IMR-90 (cell line): ENCODE measurements around the gene DBX1. TPM values are rescaled to one million over a fixed set of nuclear protein-coding genes. Genes with fewer than 3 reads are reported as not detected.
"Not testable (repeated sequence)": the region's sequence is repeated elsewhere in the genome, so short reads cannot be mapped to it uniquely, and the experiment has no call there.

ENCODE experiments used
- ATAC-seq: fragments of 200-7000 bp; cut with Tn5 transposase; 2 replicates; pipeline ENCODE4 v1.9.1; 2020; ENCODE audit warnings: low read depth, mild to moderate bottlenecking, moderate library complexity
- BruUV-seq: library from RNA; stranded (reverse); fragments of 400-500 nt; replicated peaks from 2 replicates; lab custom pipeline; 2021; lab: Mats Ljungman, UMichigan
- CTCF ChIA-PET: fragments of 300-600 bp; formaldehyde crosslinking; extraction: SDS; loops from one replicate; lab custom pipeline; 2021; ENCODE audit warnings: antibody characterized with exemption; lab: Yijun Ruan, JAX
- POLR2A ChIA-PET: fragments of 300-600 bp; sonication (Branson Sonifier 250); formaldehyde crosslinking; loops from one replicate; lab custom pipeline; 2022; ENCODE audit warnings: antibody characterized with exemption; ENCODE audit not compliant: unreplicated experiment; lab: Charles Lee
- DNase-seq: peaks from one replicate; pipeline ENCODE4 v3.0.0; 2013
- H2AFZ ChIP-seq: replicated peaks from 2 replicates; pipeline ENCODE3; 2013; ENCODE audit warnings: low read length, mild to moderate bottlenecking; ENCODE audit not compliant: poor library complexity
- H2AK5ac ChIP-seq: 2 replicates; pipeline ENCODE4 v1.6.1; 2013; ENCODE audit warnings: low read depth, low read length, inconsistent platforms
- H2AK9ac ChIP-seq: replicated peaks from 2 replicates; pipeline ENCODE3; 2013; ENCODE audit warnings: mild to moderate bottlenecking, low read depth, low read length, moderate library complexity; ENCODE audit not compliant: poor library complexity
- H2BK120ac ChIP-seq: 2 replicates; pipeline ENCODE4 v1.6.1; 2013; ENCODE audit warnings: low read depth, low read length, inconsistent platforms
- H2BK15ac ChIP-seq: 3 replicates; pipeline ENCODE4 v1.6.1; 2013; ENCODE audit warnings: low read depth, low read length, inconsistent platforms
- H2BK20ac ChIP-seq: 2 replicates; pipeline ENCODE4 v1.6.1; 2013; ENCODE audit warnings: low read depth, mild to moderate bottlenecking, inconsistent platforms, low read length, moderate library complexity
- H2BK5ac ChIP-seq: 2 replicates; pipeline ENCODE4 v1.6.1; 2013; ENCODE audit warnings: mild to moderate bottlenecking, low read depth, low read length, inconsistent platforms; ENCODE audit not compliant: poor library complexity, severe bottlenecking
- H3K14ac ChIP-seq: replicated peaks from 2 replicates; pipeline ENCODE4 v1.6.1; 2013; ENCODE audit warnings: low read depth, low read length, inconsistent platforms
- H3K18ac ChIP-seq: 2 replicates; pipeline ENCODE4 v1.6.1; 2013; ENCODE audit warnings: low read depth, low read length, control low read depth
- H3K23ac ChIP-seq: 2 replicates; pipeline ENCODE4 v1.6.1; 2013; ENCODE audit warnings: low read depth, low read length, inconsistent platforms
- H3K27ac ChIP-seq: 2 replicates; pipeline ENCODE4 v1.5.1; 2013; ENCODE audit warnings: mild to moderate bottlenecking, control low read depth, low read length; ENCODE audit not compliant: insufficient read depth
- H3K27me3 ChIP-seq: 2 replicates; pipeline ENCODE4 v1.6.1; 2013; ENCODE audit warnings: low read length; ENCODE audit not compliant: control insufficient read depth, insufficient read depth
- H3K36me3 ChIP-seq: 2 replicates; pipeline ENCODE4 v1.6.1; 2013; ENCODE audit warnings: low read length, mixed read lengths; ENCODE audit not compliant: control insufficient read depth, insufficient read depth
- H3K4ac ChIP-seq: 2 replicates; pipeline ENCODE4 v1.6.1; 2013; ENCODE audit warnings: low read depth, low read length, inconsistent platforms
- H3K4me1 ChIP-seq: 2 replicates; pipeline ENCODE4 v1.6.1; 2013; ENCODE audit warnings: low read length, mixed read lengths; ENCODE audit not compliant: control insufficient read depth, insufficient read depth
- H3K4me2 ChIP-seq: 2 replicates; pipeline ENCODE4 v1.6.1; 2013; ENCODE audit warnings: low read depth, mild to moderate bottlenecking, control low read depth, low read length, moderate library complexity
- H3K4me3 ChIP-seq: 2 replicates; pipeline ENCODE4 v1.5.1; 2013; ENCODE audit warnings: low read depth, mild to moderate bottlenecking, control low read depth, low read length, moderate library complexity; ENCODE audit not compliant: insufficient read depth
- H3K56ac ChIP-seq: 2 replicates; pipeline ENCODE4 v1.6.1; 2013; ENCODE audit warnings: low read length, inconsistent platforms; ENCODE audit not compliant: insufficient read depth; ENCODE audit errors: extremely low read depth
- H3K79me1 ChIP-seq, 2 experiments: 2 replicates each; pipeline ENCODE4 v1.6.1; 2013; ENCODE audit warnings: low read length in 2 of 2, inconsistent platforms in 1 of 2, low read depth in 1 of 2
- H3K9ac ChIP-seq: 2 replicates; pipeline ENCODE4 v1.6.1; 2013; ENCODE audit warnings: low read depth, low read length, control low read depth
- H3K9me1 ChIP-seq: 2 replicates; pipeline ENCODE4 v1.6.1; 2013; ENCODE audit warnings: low read length, inconsistent platforms; ENCODE audit not compliant: insufficient read depth
- H3K9me3 ChIP-seq: 2 replicates; pipeline ENCODE4 v1.6.1; 2013; ENCODE audit warnings: low read length; ENCODE audit not compliant: control insufficient read depth, insufficient read depth
- H4K20me1 ChIP-seq: 2 replicates; pipeline ENCODE4 v1.6.1; 2013; ENCODE audit warnings: low read length, inconsistent platforms; ENCODE audit not compliant: insufficient read depth
- H4K5ac ChIP-seq: 2 replicates; pipeline ENCODE4 v1.6.1; 2013; ENCODE audit warnings: mild to moderate bottlenecking, low read depth, low read length, control low read depth
- H4K8ac ChIP-seq, 2 experiments: 2 replicates each; pipeline ENCODE4 v1.6.1; 2013; ENCODE audit warnings: low read depth in 2 of 2, low read length in 2 of 2, control low read depth in 1 of 2, inconsistent platforms in 1 of 2
- H4K91ac ChIP-seq: 2 replicates; pipeline ENCODE4 v1.6.1; 2013; ENCODE audit warnings: low read depth, low read length, inconsistent platforms; ENCODE audit not compliant: insufficient read depth
- CTCF ChIP-seq: conservative IDR thresholded peaks from 2 replicates; pipeline ENCODE4 v1.5.1; 2012; ENCODE audit warnings: mild to moderate bottlenecking, low read depth, low read length, improper control_type of control experiment
- WGBS, 2 experiments: methylation state at CpG; one replicate each; pipeline versions ENCODE4 v1.1.5 to v1.1.7; 2013; ENCODE audit warnings: missing lambda C conversion rate in 2 of 2; ENCODE audit not compliant: insufficient read length in 1 of 2; ENCODE audit errors: extremely low coverage in 2 of 2; 5-methylcytosine and 5-hydroxymethylcytosine counted together
- dilution Hi-C: fragments of 300-500 bp; cut with HindIII; formaldehyde crosslinking; loops from one replicate; pipeline ENCODE4 v1.14.3; 2018; ENCODE audit warnings: low sequenced_read_pairs; ENCODE audit not compliant: unreplicated experiment
- in situ Hi-C: fragments of 300-500 bp; cut with MboI; formaldehyde crosslinking; loops from 3 replicates; pipeline ENCODE4 v1.14.3; 2019; ENCODE audit warnings: low sequenced_read_pairs, inconsistent platforms, mixed read lengths
- intact Hi-C: fragments of 100-400 bp; cut with micrococcal nuclease; formaldehyde crosslinking; loops from 2 replicates; pipeline ENCODE4 v1.10.0; 2022
- polyA plus RNA-seq, 3 experiments: library from polyadenylated mRNA; depleted of rRNA; stranded (reverse); fragments of >200 nt; gene quantifications; 2 replicates each; pipeline ENCODE4 v1.2.3, GENCODE V29; 2012; ENCODE audit warnings: low replicate concordance in 1 of 3
- total RNA-seq: library from RNA; depleted of rRNA; stranded (reverse); fragments of >200 nt; gene quantifications from 2 replicates; pipeline ENCODE4 v1.2.3, GENCODE V29; 2012

DBX1 gene
- total and polyA plus RNA-seq, 2 of the 4 experiments (the other 2 are of a cell fraction) = not detected

- WGBS, 2 experiments = no CpG with 5 or more reads among the region's 4 CpGs
Observed at GRCh38 chr11:20129665-20130064, 30.6 kb downstream of the DBX1 start.

GRCh38 chr11:20128528-20128825, 31.8 kb downstream of the DBX1 start:
- H2AFZ ChIP-seq, H3K4me2 ChIP-seq, H3K36me3 ChIP-seq, H4K8ac ChIP-seq, H2BK15ac ChIP-seq, dilution Hi-C loops, H3K18ac ChIP-seq, H3K4me3 ChIP-seq, H3K27me3 ChIP-seq, BruUV-seq, POLR2A ChIA-PET, H3K4ac ChIP-seq, H3K9me1 ChIP-seq, H3K9me3 ChIP-seq, DNase-seq, ATAC-seq, H3K23ac ChIP-seq, H3K27ac ChIP-seq, H3K56ac ChIP-seq, H4K20me1 ChIP-seq, H2BK5ac ChIP-seq, H2AK5ac ChIP-seq, H3K14ac ChIP-seq, H4K91ac ChIP-seq, H3K4me1 ChIP-seq, H2BK20ac ChIP-seq, H2AK9ac ChIP-seq, H4K5ac ChIP-seq, H3K79me1 ChIP-seq, H2BK120ac ChIP-seq, H3K9ac ChIP-seq: not testable (repeated sequence)
- in situ Hi-C loops = loop anchor here (5.0 to 25.0 kb wide), 4 partner anchors 181 to 816 kb away; no protein-coding TSS in a partner anchor
- intact Hi-C loops = loop anchor here (1.0 kb wide), 3 partner anchors 177 to 482 kb away; no protein-coding TSS in a partner anchor
- WGBS, 2 experiments = no CpG with 5 or more reads among the region's 7 CpGs
- CTCF ChIA-PET = interaction anchor here (0.6 to 2.2 kb wide), 17 partner anchors 9 to 239 kb away, joined by 3 to 21 read pairs (median 3); no protein-coding TSS in a partner anchor

More at GRCh38 chr11:20129665-20130064, 30.6 kb downstream of the DBX1 start:
- dilution Hi-C loops (no loop called here), in situ Hi-C loops (loop anchor here (5.0 to 25.0 kb wide), 5 partner anchors 182 to 817 kb away; no protein-coding TSS in a partner anchor), intact Hi-C loops (loop anchor here (10.0 kb wide), 1 partner anchor 375 kb away; no protein-coding TSS in a partner anchor)
- no peak overlapping the region for H3K18ac ChIP-seq
- no peak overlapping the region for H4K91ac ChIP-seq
- H2AFZ ChIP-seq = no peak overlapping the region
- H3K9me3 ChIP-seq = no peaks in the 10 kb centered on the region
- BruUV-seq = no TSS peak
- H3K4me1 ChIP-seq = no peaks in the 10 kb centered on the region
- no peak overlapping the region for H2BK5ac ChIP-seq
- DNase-seq (no peak), ATAC-seq (no peak)
- H3K23ac ChIP-seq = no peak overlapping the region
- no peak overlapping the region for H3K14ac ChIP-seq
- no peak overlapping the region for H4K8ac ChIP-seq
- no peak overlapping the region for H3K4ac ChIP-seq
- H3K36me3 ChIP-seq = no peaks in the 10 kb centered on the region
- H2AK9ac ChIP-seq = no peak overlapping the region
- TF ChIP-seq CTCF = no peak
- H2BK15ac ChIP-seq = no peak overlapping the region
- no peak overlapping the region for H3K4me2 ChIP-seq
- no peak overlapping the region for H2BK120ac ChIP-seq
- no peaks in the 10 kb centered on the region for H3K9me1 ChIP-seq
- ChIA-PET POLR2A (no interaction called here), CTCF (interaction anchor here (1.9 kb wide), 1 partner anchor 176 kb away, joined by 5 read pairs; no protein-coding TSS in a partner anchor)
- H3K4me3 ChIP-seq = no peak overlapping the region
- no peak overlapping the region for H3K9ac ChIP-seq
- no peak overlapping the region for H3K27ac ChIP-seq
- no peak overlapping the region for H4K5ac ChIP-seq
- H3K79me1 ChIP-seq = no peaks in the 10 kb centered on the region
- no peak overlapping the region for H2BK20ac ChIP-seq
- no peak overlapping the region for H3K56ac ChIP-seq
- H3K27me3 ChIP-seq = peaks cover 2% of the 10 kb centered on the region; the same call in 1 of the 2 replicates
- H4K20me1 ChIP-seq = no peaks in the 10 kb centered on the region
- no peak overlapping the region for H2AK5ac ChIP-seq
